OCI-LY7 (cell line): ENCODE results near the gene GSN. TPM values are rescaled to one million over a fixed set of nuclear protein-coding genes. Genes with fewer than 3 reads are reported as not detected.
"Not testable (repeated sequence)": the region's sequence is repeated elsewhere in the genome, so short reads cannot be mapped to it uniquely, and the experiment has no call there.

Experiments
- BruUV-seq: library from RNA; stranded (reverse); fragments of 400-500 nt; replicated peaks from 2 replicates; lab custom pipeline; 2021; lab: Mats Ljungman, UMichigan
- CTCF ChIA-PET: fragments of 300-600 bp; sonication (Branson Sonifier 250); formaldehyde crosslinking; loops from one replicate; lab custom pipeline; 2022; ENCODE audit warnings: antibody characterized with exemption; ENCODE audit not compliant: unreplicated experiment; lab: Charles Lee
- POLR2A ChIA-PET: fragments of 300-600 bp; sonication (Branson Sonifier 250); formaldehyde crosslinking; loops from one replicate; lab custom pipeline; 2022; ENCODE audit warnings: antibody characterized with exemption; lab: Charles Lee
- DNase-seq: peaks from one replicate; pipeline ENCODE4 v3.0.0-alpha.2; 2015; ENCODE audit warnings: low spot score
- H2AFZ ChIP-seq: fragments of 200-600 bp; sonication (generic), shearing (Covaris generic); 2 replicates; pipeline ENCODE4 v1.6.1; 2014; ENCODE audit warnings: mild to moderate bottlenecking, antibody characterized with exemption, low read length, moderate library complexity
- H3K27ac ChIP-seq: fragments of 200-600 bp; sonication (generic); 2 replicates; pipeline ENCODE4 v1.5.1; 2014; ENCODE audit warnings: mixed run types, low read depth, mild to moderate bottlenecking, moderate library complexity, low read length, inconsistent platforms; ENCODE audit not compliant: poor library complexity, severe bottlenecking
- H3K36me3 ChIP-seq: fragments of 200-600 bp; sonication (generic); 2 replicates; pipeline ENCODE4 v1.6.1; 2014; ENCODE audit warnings: mild to moderate bottlenecking, antibody characterized with exemption, low read length, moderate library complexity, mixed read lengths; ENCODE audit not compliant: insufficient read depth
- H3K4me1 ChIP-seq: fragments of 200-600 bp; sonication (generic); 2 replicates; pipeline ENCODE4 v1.5.1; 2014; ENCODE audit warnings: mild to moderate bottlenecking, low read length; ENCODE audit not compliant: insufficient read depth, poor library complexity, severe bottlenecking
- H3K4me2 ChIP-seq: fragments of 200-600 bp; sonication (generic); 2 replicates; pipeline ENCODE4 v1.6.1; 2014; ENCODE audit warnings: mild to moderate bottlenecking, low read length
- H3K4me3 ChIP-seq: fragments of 200-600 bp; sonication (generic); 2 replicates; pipeline ENCODE4 v1.5.1; 2014; ENCODE audit warnings: mild to moderate bottlenecking, low read depth, low read length; ENCODE audit not compliant: poor library complexity, severe bottlenecking
- H3K79me2 ChIP-seq: fragments of 200-600 bp; sonication (generic); 2 replicates; pipeline ENCODE4 v1.6.1; 2016; ENCODE audit warnings: low read depth, mild to moderate bottlenecking, low read length, moderate library complexity, mixed read lengths; ENCODE audit not compliant: insufficient read depth
- H3K9me2 ChIP-seq: fragments of 200-600 bp; sonication (generic); 2 replicates; pipeline ENCODE4 v1.6.1; 2016; ENCODE audit warnings: mild to moderate bottlenecking, low read length, mixed read lengths; ENCODE audit not compliant: insufficient read depth
- H3K9me3 ChIP-seq: fragments of 200-600 bp; sonication (generic); 2 replicates; pipeline ENCODE4 v1.6.1; 2014; ENCODE audit warnings: mild to moderate bottlenecking, mixed run types, low read length, mixed read lengths
- H4K20me1 ChIP-seq: fragments of 200-600 bp; sonication (generic); 2 replicates; pipeline ENCODE4 v1.6.1; 2014; ENCODE audit warnings: mild to moderate bottlenecking, antibody characterized with exemption, low read length, moderate library complexity, mixed read lengths; ENCODE audit not compliant: insufficient read depth
- CTCF ChIP-seq: fragments of 200-600 bp; sonication (generic); conservative IDR thresholded peaks from 2 replicates; pipeline ENCODE4 v1.5.1; 2014; ENCODE audit warnings: mild to moderate bottlenecking, antibody characterized with exemption, low read length, moderate library complexity, mixed read lengths
- EZH2phosphoT487 ChIP-seq: fragments of 200-600 bp; sonication (generic); IDR thresholded peaks from 2 replicates; pipeline ENCODE4 v1.6.1; 2018; ENCODE audit warnings: low read depth, borderline replicate concordance, mild to moderate bottlenecking, mixed run types, antibody characterized with exemption, low read length, moderate library complexity, mixed read lengths
- intact Hi-C: fragments of 100-400 bp; cut with micrococcal nuclease; formaldehyde crosslinking; loops from one replicate; pipeline ENCODE4 v1.10.0; 2022; ENCODE audit not compliant: unreplicated experiment
- total RNA-seq, 2 experiments: library from RNA; depleted of rRNA in 1 of 2; stranded (reverse); fragments of >200 nt in 1 of 2; shearing (Covaris generic) in 1 of 2; gene quantifications; 2 replicates each; pipeline ENCODE4 v1.2.3, GENCODE V29; 2014 to 2022

The GSN gene
- total RNA-seq, 2 experiments from 2014 or later: 13.4 to 16.3 TPM

GRCh38 chr9:121288673-121289025, 20.7 kb downstream of the GSN start:
- no peak overlapping the region for H3K27ac ChIP-seq
- no peak overlapping the region for H3K4me2 ChIP-seq
- H3K36me3 ChIP-seq: no peaks in the 10 kb centered on the region
- H3K9me3 ChIP-seq: no peaks in the 10 kb centered on the region
- no peak overlapping the region for H2AFZ ChIP-seq
- no TSS peak for BruUV-seq
- ChIA-PET CTCF (no interaction called here), POLR2A (no interaction called here)
- H3K4me3 ChIP-seq: no peak overlapping the region
- H3K4me1 ChIP-seq: no peaks in the 10 kb centered on the region
- H3K9me2 ChIP-seq: no peaks in the 10 kb centered on the region
- no peak for TF ChIP-seq EZH2phosphoT487
- TF ChIP-seq CTCF: no peak
- no peak for DNase-seq
- no peaks in the 10 kb centered on the region for H3K79me2 ChIP-seq
- H4K20me1 ChIP-seq: no peaks in the 10 kb centered on the region
- intact Hi-C loops: no loop called here

GRCh38 chr9:121289026-121289771, 21.2 kb downstream of the GSN start:
- Histone ChIP-seq H2AFZ (no peak overlapping the region), H3K27ac (no peak overlapping the region), H3K4me3 (no peak overlapping the region), H3K4me2 (no peak overlapping the region; the same call in 1 of the 2 replicates), H3K9me2 (no peaks in the 10 kb centered on the region), H3K36me3 (no peaks in the 10 kb centered on the region), H4K20me1 (no peaks in the 10 kb centered on the region), H3K79me2 (no peaks in the 10 kb centered on the region), H3K4me1 (no peaks in the 10 kb centered on the region), H3K9me3 (no peaks in the 10 kb centered on the region)
- intact Hi-C loops: no loop called here
- TF ChIP-seq EZH2phosphoT487 (no peak), CTCF (no peak)
- no TSS peak for BruUV-seq
- POLR2A ChIA-PET: no interaction called here
- no peak for DNase-seq
- CTCF ChIA-PET: no interaction called here

- BruUV-seq: no TSS peak
- H2AFZ ChIP-seq: no peak overlapping the region
- H3K4me2 ChIP-seq: no peak overlapping the region
- TF ChIP-seq EZH2phosphoT487 (no peak), CTCF (no peak)
- H3K4me3 ChIP-seq: no peak overlapping the region
- no peaks in the 10 kb centered on the region for H3K4me1 ChIP-seq
- no peaks in the 10 kb centered on the region for H4K20me1 ChIP-seq
- POLR2A ChIA-PET: no interaction called here
- H3K27ac ChIP-seq: no peak overlapping the region
- DNase-seq: no peak
- intact Hi-C loops: no loop called here
- no peaks in the 10 kb centered on the region for H3K79me2 ChIP-seq
- no peaks in the 10 kb centered on the region for H3K9me2 ChIP-seq
- CTCF ChIA-PET: no interaction called here
- no peaks in the 10 kb centered on the region for H3K9me3 ChIP-seq
- no peaks in the 10 kb centered on the region for H3K36me3 ChIP-seq
Measured at GRCh38 chr9:121289772-121290370, 21.9 kb downstream of the GSN start.

- POLR2A ChIA-PET: interaction anchor here (0.6 kb wide), 1 partner anchor 752 kb away, joined by 3 read pairs; no protein-coding TSS in a partner anchor
- H3K27ac ChIP-seq, H3K36me3 ChIP-seq, H2AFZ ChIP-seq, intact Hi-C loops, H3K4me2 ChIP-seq, BruUV-seq, H3K9me3 ChIP-seq, DNase-seq, H3K79me2 ChIP-seq, H3K4me3 ChIP-seq, H4K20me1 ChIP-seq, CTCF ChIA-PET, H3K9me2 ChIP-seq, H3K4me1 ChIP-seq: not testable (repeated sequence)
Measured at GRCh38 chr9:121291536-121291935, 23.6 kb downstream of the GSN start.
